ENCODE results near the gene TTC16.
"Not testable (repeated sequence)": the region's sequence is repeated elsewhere in the genome, so short reads cannot be mapped to it uniquely, and the experiment has no call there.

The TTC16 gene

GRCh38 chr9:127744398-127745110, 28.7 kb downstream of the TTC16 start:
- no peak for DNase-seq

- peak; percentile 20 for DNase-seq
Measured at GRCh38 chr9:127746959-127747569, 31.2 kb downstream of the TTC16 start.

GRCh38 chr9:127749090-127749787, 33.4 kb downstream of the TTC16 start:
- no peak for DNase-seq

GRCh38 chr9:127751269-127752054, 35.6 kb downstream of the TTC16 start:
- no peak for DNase-seq

- no peak for DNase-seq
Measured at GRCh38 chr9:127753148-127753547, 37.3 kb downstream of the TTC16 start.

GRCh38 chr9:127753622-127754021, 37.7 kb downstream of the TTC16 start:
- no peak for DNase-seq

- no peak for DNase-seq
Measured at GRCh38 chr9:127754099-127755060, 38.5 kb downstream of the TTC16 start.

- DNase-seq: no peak
Measured at GRCh38 chr9:127755061-127756060, 39.5 kb downstream of the TTC16 start.

GRCh38 chr9:127756233-127756632, 40.4 kb downstream of the TTC16 start:
- no peak for DNase-seq

GRCh38 chr9:127756776-127757175, 40.9 kb downstream of the TTC16 start:
- not testable (repeated sequence) for DNase-seq

- DNase-seq: no peak
Measured at GRCh38 chr9:127758843-127759242, 43.0 kb downstream of the TTC16 start.

GRCh38 chr9:127761061-127761460, 45.2 kb downstream of the TTC16 start:
- DNase-seq: no peak

- DNase-seq: no peak
Measured at GRCh38 chr9:127761491-127761956, 45.6 kb downstream of the TTC16 start.

GRCh38 chr9:127762111-127762676, 46.3 kb downstream of the TTC16 start:
- no peak for DNase-seq

- peak; percentile 48 for DNase-seq
Measured at GRCh38 chr9:127763918-127764384, 48.1 kb downstream of the TTC16 start.

GRCh38 chr9:127765418-127765817, 49.5 kb downstream of the TTC16 start:
- no peak for DNase-seq

GRCh38 chr9:127767410-127767809, 51.5 kb downstream of the TTC16 start:
- DNase-seq: no peak

- no peak for DNase-seq
Measured at GRCh38 chr9:127767909-127768331, 52.0 kb downstream of the TTC16 start.

GRCh38 chr9:127768698-127769097, 52.8 kb downstream of the TTC16 start:
- DNase-seq: no peak

- no peak for DNase-seq
Measured at GRCh38 chr9:127769101-127769500, 53.2 kb downstream of the TTC16 start.
